ENCODE results near the gene ZNF827. TPM values are rescaled to one million over a fixed set of nuclear protein-coding genes. Genes with fewer than 3 reads are reported as not detected.

ZNF827 gene
- total and polyA plus RNA-seq, 2 donors, result 10.2 to 12.1 TPM

DNA sequence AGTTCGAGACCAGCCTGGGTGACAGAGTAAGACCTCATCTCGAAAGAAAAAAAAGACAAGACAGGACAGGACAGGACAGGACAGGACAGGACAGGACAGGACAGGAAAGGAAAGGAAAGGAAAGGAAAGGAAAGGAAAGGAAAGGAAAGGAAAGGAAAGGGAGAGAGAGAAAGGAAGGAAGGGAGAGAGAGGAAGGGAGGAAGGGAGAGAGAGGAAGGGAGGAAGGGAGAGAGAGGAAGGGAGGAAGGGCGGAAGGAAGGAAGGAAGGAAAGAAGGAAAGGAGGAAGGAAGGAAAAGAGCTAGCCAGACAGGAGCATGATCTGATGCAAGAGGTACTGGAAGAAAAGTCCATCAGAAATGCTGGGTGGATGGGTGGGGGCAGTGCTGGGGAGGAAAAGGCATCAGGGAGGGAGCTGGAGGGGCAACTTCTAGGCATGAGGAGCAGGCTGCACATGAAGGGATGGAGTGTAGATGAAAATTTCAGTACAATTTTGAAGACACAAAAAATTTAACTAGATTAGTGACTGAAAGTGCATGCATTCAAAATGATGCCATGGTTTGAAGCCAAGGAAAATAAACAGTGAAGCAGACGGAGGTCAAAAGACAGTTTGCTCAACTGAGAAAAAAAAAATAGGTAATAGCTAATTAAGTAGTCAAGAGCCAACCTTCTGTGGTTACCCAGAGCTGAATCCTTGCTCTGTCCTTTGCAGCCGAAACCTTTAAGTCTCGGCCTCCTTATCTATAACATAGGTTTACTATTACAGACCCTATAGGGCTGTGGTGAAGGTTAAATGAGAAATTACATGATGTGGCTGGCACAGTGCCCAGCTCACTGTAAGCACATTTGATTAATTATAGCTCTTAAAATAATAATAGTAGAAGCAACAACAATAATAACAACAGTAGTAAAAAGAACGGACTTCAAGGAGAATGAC is 59.9 kb downstream of the ZNF827 start:
- no peak overlapping the region for H3K4me3 ChIP-seq (ENCODE audit: low read length in 2 of 2)
- H3K4me1 ChIP-seq (ENCODE audit: control insufficient read depth in 2 of 2, insufficient read depth in 2 of 2, low read length in 2 of 2), result peaks cover 18 to 38% of the 10 kb centered on the region in 2 donors
- H3K36me3 ChIP-seq (ENCODE audit: control insufficient read depth in 2 of 2, insufficient read depth in 2 of 2, low read length in 1 of 2), result peaks cover 3 to 43% of the 10 kb centered on the region in 2 donors
- H3K27me3 ChIP-seq (ENCODE audit: control insufficient read depth in 2 of 2, insufficient read depth in 1 of 2, low read length in 1 of 2), result no peaks in the 10 kb centered on the region
- WGBS, result 96% methylated on average over 7 of the region's 7 CpGs
- H3K27ac ChIP-seq (ENCODE audit: low read depth in 1 of 2, low read length in 1 of 2), result no peak overlapping the region
- DNase-seq (ENCODE audit: low read depth in 6 of 9, low spot score in 9 of 9), result no peak
- H3K9me3 ChIP-seq (ENCODE audit: control insufficient read depth in 2 of 2, insufficient read depth in 1 of 2, low read length in 1 of 2), result no peaks in the 10 kb centered on the region

DNA sequence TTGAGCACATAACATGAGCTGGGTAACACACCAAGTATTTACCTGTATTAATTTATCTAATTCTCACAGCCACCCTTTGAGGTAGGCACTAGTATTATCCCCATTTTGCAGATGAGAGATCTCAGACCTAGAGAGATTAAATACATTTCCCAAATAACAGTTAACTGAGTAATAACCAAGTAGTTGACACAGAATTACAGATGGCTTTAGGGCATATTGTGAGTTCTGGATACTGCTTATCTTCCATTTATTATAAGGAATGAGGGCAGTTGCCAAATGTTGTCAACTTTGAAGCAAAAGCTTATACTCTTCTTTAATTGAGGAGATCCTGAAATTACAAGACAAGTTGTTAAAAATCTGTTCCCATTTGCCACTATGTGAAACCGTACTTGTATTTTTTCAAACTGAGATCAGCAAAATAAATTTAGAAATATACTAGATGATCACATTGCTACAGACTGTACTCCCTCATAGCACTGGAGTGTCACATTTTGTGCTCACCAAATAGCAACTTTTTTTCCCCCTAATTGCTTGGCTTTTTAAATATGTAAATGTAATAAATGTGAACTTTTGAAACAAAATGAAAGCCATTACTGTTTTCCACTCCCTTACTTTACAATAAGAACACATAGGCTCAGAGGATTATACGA is 62.0 kb downstream of the ZNF827 start:
- Histone ChIP-seq H3K4me3 (ENCODE audit: low read length in 2 of 2) (no peak overlapping the region), H3K27ac (ENCODE audit: low read depth in 1 of 2, low read length in 1 of 2) (no peak overlapping the region), H3K27me3 (ENCODE audit: control insufficient read depth in 2 of 2, insufficient read depth in 1 of 2, low read length in 1 of 2) (no peaks in the 10 kb centered on the region), H3K9me3 (ENCODE audit: control insufficient read depth in 2 of 2, insufficient read depth in 1 of 2, low read length in 1 of 2) (no peaks in the 10 kb centered on the region), H3K36me3 (ENCODE audit: control insufficient read depth in 2 of 2, insufficient read depth in 2 of 2, low read length in 1 of 2) (peaks cover 0 to 40% of the 10 kb centered on the region in 2 donors), H3K4me1 (ENCODE audit: control insufficient read depth in 2 of 2, insufficient read depth in 2 of 2, low read length in 2 of 2) (peaks cover 7 to 19% of the 10 kb centered on the region in 2 donors)
- DNase-seq (ENCODE audit: low read depth in 6 of 9, low spot score in 9 of 9), result no peak
- 98% methylated on average over 2 of the region's 2 CpGs for WGBS

DNA sequence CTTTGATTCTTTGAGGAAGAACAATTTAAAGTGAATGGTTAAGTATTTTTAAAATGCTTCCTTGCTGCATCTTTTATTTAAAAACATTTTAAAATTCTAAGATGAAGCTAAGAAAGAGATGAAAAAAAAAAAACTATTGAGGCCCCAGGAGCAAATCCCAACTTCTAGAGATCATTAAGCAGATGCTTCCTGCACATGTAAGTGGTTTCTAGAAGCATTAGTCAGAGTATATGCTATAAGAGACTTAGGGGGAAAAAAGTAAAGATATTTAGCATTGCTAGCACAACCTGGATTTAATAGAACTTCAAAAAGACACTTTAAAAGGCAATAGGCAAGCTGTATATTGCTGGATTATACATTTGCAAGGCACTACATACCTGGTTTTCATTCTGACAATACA is 64.7 kb downstream of the ZNF827 start:
- DNase-seq (ENCODE audit: low read depth in 6 of 9, low spot score in 9 of 9), result no peak
- H3K4me1 ChIP-seq (ENCODE audit: control insufficient read depth in 2 of 2, insufficient read depth in 2 of 2, low read length in 2 of 2), result peaks cover 3 to 14% of the 10 kb centered on the region in 2 donors
- peaks cover 5 to 43% of the 10 kb centered on the region in 2 donors for H3K36me3 ChIP-seq (ENCODE audit: control insufficient read depth in 2 of 2, insufficient read depth in 2 of 2, low read length in 1 of 2)
- H3K27me3 ChIP-seq (ENCODE audit: control insufficient read depth in 2 of 2, insufficient read depth in 1 of 2, low read length in 1 of 2), result no peaks in the 10 kb centered on the region
- no peaks in the 10 kb centered on the region for H3K9me3 ChIP-seq (ENCODE audit: control insufficient read depth in 2 of 2, insufficient read depth in 1 of 2, low read length in 1 of 2)
- H3K4me3 ChIP-seq (ENCODE audit: low read length in 2 of 2), result no peak overlapping the region
- H3K27ac ChIP-seq (ENCODE audit: low read depth in 1 of 2, low read length in 1 of 2), result no peak overlapping the region

DNA sequence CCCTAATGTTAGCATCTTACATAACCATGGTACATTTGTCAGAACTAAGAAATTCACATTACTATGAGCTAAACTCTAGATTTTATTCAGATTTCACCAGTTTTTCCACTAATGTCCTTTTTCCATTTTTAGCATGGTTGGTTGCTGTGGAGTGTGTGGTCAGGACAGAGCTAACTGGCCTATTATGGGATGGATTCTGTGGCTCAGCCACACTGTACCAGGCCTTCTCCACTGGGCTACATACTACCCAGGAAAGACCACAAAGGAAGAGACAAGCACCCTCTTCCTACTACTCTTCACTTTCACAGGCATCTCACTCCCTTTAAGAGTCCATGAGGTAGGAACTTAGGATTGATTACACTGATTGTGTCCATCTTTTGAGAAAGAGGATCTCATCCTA is 67.4 kb downstream of the ZNF827 start:
- Histone ChIP-seq H3K36me3 (ENCODE audit: control insufficient read depth in 2 of 2, insufficient read depth in 2 of 2, low read length in 1 of 2) (peaks cover 5 to 41% of the 10 kb centered on the region in 2 donors), H3K4me3 (ENCODE audit: low read length in 2 of 2) (no peak overlapping the region), H3K4me1 (ENCODE audit: control insufficient read depth in 2 of 2, insufficient read depth in 2 of 2, low read length in 2 of 2) (peaks cover 3 to 14% of the 10 kb centered on the region in 2 donors), H3K27me3 (ENCODE audit: control insufficient read depth in 2 of 2, insufficient read depth in 1 of 2, low read length in 1 of 2) (no peaks in the 10 kb centered on the region), H3K27ac (ENCODE audit: low read depth in 1 of 2, low read length in 1 of 2) (no peak overlapping the region), H3K9me3 (ENCODE audit: control insufficient read depth in 2 of 2, insufficient read depth in 1 of 2, low read length in 1 of 2) (no peaks in the 10 kb centered on the region)
- DNase-seq (ENCODE audit: low read depth in 6 of 9, low spot score in 9 of 9), result no peak

DNA sequence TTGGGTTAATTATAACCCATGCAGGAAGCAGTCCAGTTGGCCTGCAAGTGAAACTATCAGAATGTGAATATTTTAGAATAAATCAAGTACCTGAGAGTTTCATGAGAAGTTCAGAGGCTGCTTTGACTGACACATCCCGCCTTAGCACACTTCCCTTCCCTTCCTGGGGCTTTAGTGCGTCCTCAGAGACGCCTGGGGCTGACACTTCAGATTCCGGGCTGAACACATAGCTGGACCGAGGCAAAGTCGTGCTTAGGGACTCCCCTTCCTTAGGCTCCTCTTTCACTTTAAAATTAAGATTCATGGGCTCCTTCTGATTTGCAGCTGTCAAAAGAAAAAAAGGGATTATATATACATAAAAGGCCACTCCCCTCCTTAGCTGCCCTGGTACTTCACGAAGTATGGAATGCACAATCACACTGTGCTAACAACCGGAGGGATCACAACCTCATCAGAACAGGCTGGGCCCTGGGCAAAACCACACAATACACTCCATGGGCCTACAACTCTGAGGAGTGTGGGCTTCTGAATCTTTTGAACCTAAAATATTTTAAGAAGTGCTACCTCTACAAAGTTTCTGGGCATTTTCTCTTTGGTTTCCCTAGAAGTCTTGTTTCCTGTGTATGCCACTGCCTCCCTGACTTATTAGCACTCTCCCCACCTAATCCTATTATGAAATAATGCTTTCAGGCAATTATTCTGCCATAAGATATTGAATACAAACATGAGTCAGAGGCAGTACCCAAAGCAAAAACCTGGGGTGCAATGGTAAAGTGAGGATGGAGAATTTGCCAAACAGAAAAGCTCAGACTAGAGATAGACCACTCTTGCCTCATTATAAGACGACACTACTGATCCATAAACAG is 68.2 kb downstream of the ZNF827 start:
- no peaks in the 10 kb centered on the region for H3K9me3 ChIP-seq (ENCODE audit: control insufficient read depth in 2 of 2, insufficient read depth in 1 of 2, low read length in 1 of 2)
- WGBS, result 65% methylated on average over 9 of the region's 9 CpGs
- no peak overlapping the region for H3K4me3 ChIP-seq (ENCODE audit: low read length in 2 of 2)
- H3K27ac ChIP-seq (ENCODE audit: low read depth in 1 of 2, low read length in 1 of 2), result peak overlapping the region in 1 of 2 donors; percentile 13
- H3K36me3 ChIP-seq (ENCODE audit: control insufficient read depth in 2 of 2, insufficient read depth in 2 of 2, low read length in 1 of 2), result peaks cover 5 to 33% of the 10 kb centered on the region in 2 donors
- no peaks in the 10 kb centered on the region for H3K27me3 ChIP-seq (ENCODE audit: control insufficient read depth in 2 of 2, insufficient read depth in 1 of 2, low read length in 1 of 2)
- DNase-seq (ENCODE audit: low read depth in 6 of 9, low spot score in 9 of 9), result no peak
- H3K4me1 ChIP-seq (ENCODE audit: control insufficient read depth in 2 of 2, insufficient read depth in 2 of 2, low read length in 2 of 2), result peaks cover 3 to 14% of the 10 kb centered on the region in 2 donors

DNA sequence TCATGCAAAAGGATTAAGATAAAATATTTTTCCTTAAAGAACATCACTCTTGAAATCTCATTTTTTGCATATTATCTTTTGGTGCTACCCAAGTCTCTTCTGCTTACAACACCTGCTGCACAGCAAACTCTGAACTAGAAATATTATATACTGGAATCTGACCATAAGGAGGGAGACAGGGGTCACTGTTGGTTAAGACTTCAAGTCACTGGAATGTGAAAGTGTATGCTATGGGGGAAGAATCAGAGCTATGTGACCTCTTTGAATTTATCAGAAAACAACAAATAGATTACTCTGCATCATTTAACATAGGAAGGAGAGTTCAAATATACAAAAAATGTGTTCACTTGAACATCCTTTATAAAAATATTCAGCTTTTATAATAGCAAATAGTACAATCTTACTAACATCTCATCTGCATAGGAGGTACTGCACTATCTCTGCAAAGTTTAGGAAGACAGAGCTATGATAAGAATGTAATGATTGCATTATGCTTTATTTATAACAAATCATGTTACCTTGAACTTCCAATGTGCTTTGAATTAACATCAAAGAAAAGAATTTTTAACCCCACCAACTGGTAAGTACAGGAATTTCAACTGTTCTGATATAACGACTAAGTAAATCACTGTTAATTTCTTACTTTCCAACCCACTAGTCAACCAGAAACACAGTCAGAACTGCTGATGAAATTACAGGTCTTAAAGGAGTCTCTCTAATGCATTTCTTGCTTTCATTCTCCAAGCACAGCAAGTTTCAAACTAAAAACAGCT is 69.8 kb downstream of the ZNF827 start:
- no peaks in the 10 kb centered on the region for H3K9me3 ChIP-seq (ENCODE audit: control insufficient read depth in 2 of 2, insufficient read depth in 1 of 2, low read length in 1 of 2)
- H3K4me1 ChIP-seq (ENCODE audit: control insufficient read depth in 2 of 2, insufficient read depth in 2 of 2, low read length in 2 of 2), result peaks cover 0 to 10% of the 10 kb centered on the region in 2 donors
- H3K36me3 ChIP-seq (ENCODE audit: control insufficient read depth in 2 of 2, insufficient read depth in 2 of 2, low read length in 1 of 2), result peaks cover 5 to 34% of the 10 kb centered on the region in 2 donors
- DNase-seq (ENCODE audit: low read depth in 6 of 9, low spot score in 9 of 9), result peak in 1 of 9 donors; percentile 29
- H3K27me3 ChIP-seq (ENCODE audit: control insufficient read depth in 2 of 2, insufficient read depth in 1 of 2, low read length in 1 of 2), result no peaks in the 10 kb centered on the region
- H3K4me3 ChIP-seq (ENCODE audit: low read length in 2 of 2), result no peak overlapping the region
- H3K27ac ChIP-seq (ENCODE audit: low read depth in 1 of 2, low read length in 1 of 2), result no peak overlapping the region
- 27% methylated on average over 1 of the region's 1 CpG for WGBS

DNA sequence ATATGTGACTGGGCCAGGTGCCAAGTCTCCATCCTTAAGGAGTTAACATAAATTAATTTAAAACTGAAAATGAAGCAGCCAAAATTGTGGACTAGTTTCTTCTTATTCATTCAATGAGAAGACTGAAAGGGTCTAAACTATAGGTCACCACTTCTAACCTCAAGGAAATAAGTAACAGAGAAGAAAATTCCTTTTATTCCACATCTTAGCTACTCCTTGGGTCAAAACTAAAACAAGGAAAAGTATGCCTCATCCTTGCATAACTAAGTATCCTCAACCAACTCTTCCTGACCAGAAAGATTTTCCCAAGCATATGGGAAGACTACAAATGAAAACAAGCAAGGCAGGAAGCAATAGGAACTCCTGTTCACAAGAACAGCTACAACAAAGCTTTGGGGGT is 71.2 kb downstream of the ZNF827 start:
- no peak overlapping the region for H3K27ac ChIP-seq (ENCODE audit: low read depth in 1 of 2, low read length in 1 of 2)
- no peak for DNase-seq (ENCODE audit: low read depth in 6 of 9, low spot score in 9 of 9)
- no peaks in the 10 kb centered on the region for H3K27me3 ChIP-seq (ENCODE audit: control insufficient read depth in 2 of 2, insufficient read depth in 1 of 2, low read length in 1 of 2)
- H3K36me3 ChIP-seq (ENCODE audit: control insufficient read depth in 2 of 2, insufficient read depth in 2 of 2, low read length in 1 of 2), result peaks cover 5 to 34% of the 10 kb centered on the region in 2 donors
- peaks cover 0 to 10% of the 10 kb centered on the region in 2 donors for H3K4me1 ChIP-seq (ENCODE audit: control insufficient read depth in 2 of 2, insufficient read depth in 2 of 2, low read length in 2 of 2)
- H3K9me3 ChIP-seq (ENCODE audit: control insufficient read depth in 2 of 2, insufficient read depth in 1 of 2, low read length in 1 of 2), result no peaks in the 10 kb centered on the region
- no peak overlapping the region for H3K4me3 ChIP-seq (ENCODE audit: low read length in 2 of 2)

DNA sequence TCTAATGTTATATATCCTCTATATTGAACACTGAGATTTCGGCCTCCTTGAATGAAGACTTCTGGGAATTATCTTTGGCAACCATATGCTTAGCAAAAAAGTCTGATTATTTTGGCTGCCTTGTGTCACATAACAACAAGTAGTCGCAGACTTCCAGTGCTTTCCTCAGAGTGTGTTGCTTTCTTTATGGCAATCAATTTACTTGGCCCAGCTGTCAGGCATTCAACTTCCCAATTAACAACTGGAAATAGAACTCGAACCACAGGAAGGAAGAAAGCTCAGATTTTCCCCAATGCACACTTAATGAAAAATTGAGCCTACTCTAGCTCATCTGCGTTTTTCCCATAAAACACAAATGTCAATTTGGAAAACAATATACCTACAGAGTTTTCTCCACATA is 71.6 kb downstream of the ZNF827 start:
- DNase-seq (ENCODE audit: low read depth in 6 of 9, low spot score in 9 of 9), result no peak
- 91% methylated on average over 4 of the region's 4 CpGs for WGBS
- Histone ChIP-seq H3K4me1 (ENCODE audit: control insufficient read depth in 2 of 2, insufficient read depth in 2 of 2, low read length in 2 of 2) (peaks cover 0 to 10% of the 10 kb centered on the region in 2 donors), H3K27me3 (ENCODE audit: control insufficient read depth in 2 of 2, insufficient read depth in 1 of 2, low read length in 1 of 2) (no peaks in the 10 kb centered on the region), H3K4me3 (ENCODE audit: low read length in 2 of 2) (no peak overlapping the region), H3K27ac (ENCODE audit: low read depth in 1 of 2, low read length in 1 of 2) (no peak overlapping the region), H3K9me3 (ENCODE audit: control insufficient read depth in 2 of 2, insufficient read depth in 1 of 2, low read length in 1 of 2) (no peaks in the 10 kb centered on the region), H3K36me3 (ENCODE audit: control insufficient read depth in 2 of 2, insufficient read depth in 2 of 2, low read length in 1 of 2) (peaks cover 5 to 30% of the 10 kb centered on the region in 2 donors)
